NT2/D1 (cell line): ENCODE data around the gene RASGRF2.

ENCODE experiments used
- DNase-seq: peaks from one replicate; pipeline ENCODE4 v3.0.0-alpha.2; 2011; ENCODE audit warnings: low read depth, low spot score
- H3K27me3 ChIP-seq: 2 replicates; pipeline ENCODE4 v1.6.0; 2011; ENCODE audit warnings: mild to moderate bottlenecking; ENCODE audit not compliant: insufficient read length, insufficient read depth
- H3K36me3 ChIP-seq: 2 replicates; pipeline ENCODE4 v1.6.1; 2011; ENCODE audit warnings: mild to moderate bottlenecking, low read length, mixed read lengths; ENCODE audit not compliant: insufficient read depth, insufficient read length
- H3K4me1 ChIP-seq: 2 replicates; pipeline ENCODE4 v1.5.1; 2011; ENCODE audit not compliant: insufficient read depth, insufficient read length
- H3K4me3 ChIP-seq: 2 replicates; pipeline ENCODE4 v1.5.1; 2011; ENCODE audit warnings: low read depth; ENCODE audit not compliant: insufficient read length
- H3K9ac ChIP-seq: 2 replicates; pipeline ENCODE4 v1.6.0; 2011; ENCODE audit warnings: low read depth; ENCODE audit not compliant: insufficient read length
- H3K9me3 ChIP-seq: 2 replicates; pipeline ENCODE4 v1.5.1; 2011; ENCODE audit warnings: mild to moderate bottlenecking, low read length; ENCODE audit not compliant: insufficient read depth
- SUZ12 ChIP-seq: IDR thresholded peaks from 2 replicates; pipeline ENCODE4 v1.6.1; 2011; ENCODE audit not compliant: insufficient read length, insufficient read depth; ENCODE audit errors: extremely low read depth
- YY1 ChIP-seq: IDR thresholded peaks from 2 replicates; pipeline ENCODE4 v1.6.1; 2011; ENCODE audit not compliant: insufficient read length, insufficient read depth
- ZNF274 ChIP-seq: IDR thresholded peaks from 2 replicates; pipeline ENCODE4 v1.6.1; 2011; ENCODE audit warnings: mild to moderate bottlenecking, low read depth, low read length

RASGRF2 gene

GRCh38 chr5:81212211-81212751 lies 252.1 kb downstream of the RASGRF2 start:
- H3K9ac ChIP-seq = no peak overlapping the region
- H3K27me3 ChIP-seq = no peaks in the 10 kb centered on the region
- TF ChIP-seq ZNF274 (no peak), YY1 (no peak), SUZ12 (no peak)
- H3K4me1 ChIP-seq = no peaks in the 10 kb centered on the region
- no peak overlapping the region for H3K4me3 ChIP-seq
- no peaks in the 10 kb centered on the region for H3K9me3 ChIP-seq
- DNase-seq = no peak
- H3K36me3 ChIP-seq = no peaks in the 10 kb centered on the region

GRCh38 chr5:81213070-81213469 lies 252.9 kb downstream of the RASGRF2 start:
- Histone ChIP-seq H3K9me3 (no peaks in the 10 kb centered on the region), H3K4me3 (no peak overlapping the region), H3K9ac (no peak overlapping the region), H3K36me3 (no peaks in the 10 kb centered on the region), H3K4me1 (no peaks in the 10 kb centered on the region), H3K27me3 (no peaks in the 10 kb centered on the region)
- DNase-seq = no peak
- no peak for TF ChIP-seq ZNF274

- no peak overlapping the region for H3K4me3 ChIP-seq
Measured at GRCh38 chr5:81214848-81215247, 254.7 kb downstream of the RASGRF2 start.

GRCh38 chr5:81216152-81216551 lies 256.0 kb downstream of the RASGRF2 start:
- no peaks in the 10 kb centered on the region for H3K27me3 ChIP-seq
- TF ChIP-seq YY1 = no peak
- no peak for TF ChIP-seq ZNF274
- TF ChIP-seq SUZ12 = no peak
- no peak overlapping the region for H3K9ac ChIP-seq
- no peak overlapping the region for H3K4me3 ChIP-seq
- H3K36me3 ChIP-seq = no peaks in the 10 kb centered on the region
- H3K4me1 ChIP-seq = no peaks in the 10 kb centered on the region
- DNase-seq = no peak
- no peaks in the 10 kb centered on the region for H3K9me3 ChIP-seq

More at GRCh38 chr5:81214848-81215247, 254.7 kb downstream of the RASGRF2 start:
- H3K27me3 ChIP-seq = no peaks in the 10 kb centered on the region
- no peak for TF ChIP-seq SUZ12
- no peak for TF ChIP-seq ZNF274
- TF ChIP-seq YY1 = no peak
- no peak for DNase-seq
- no peaks in the 10 kb centered on the region for H3K36me3 ChIP-seq
- no peaks in the 10 kb centered on the region for H3K4me1 ChIP-seq
- no peak overlapping the region for H3K9ac ChIP-seq
- no peaks in the 10 kb centered on the region for H3K9me3 ChIP-seq

- no peak overlapping the region for H3K9ac ChIP-seq
Measured at GRCh38 chr5:81219389-81219788, 259.2 kb downstream of the RASGRF2 start.

GRCh38 chr5:81222285-81222684 lies 262.1 kb downstream of the RASGRF2 start:
- Histone ChIP-seq H3K36me3 (no peaks in the 10 kb centered on the region), H3K4me1 (no peaks in the 10 kb centered on the region), H3K4me3 (no peak overlapping the region), H3K9me3 (no peaks in the 10 kb centered on the region), H3K27me3 (no peaks in the 10 kb centered on the region), H3K9ac (no peak overlapping the region)
- TF ChIP-seq SUZ12 = no peak
- no peak for DNase-seq

More at GRCh38 chr5:81219389-81219788, 259.2 kb downstream of the RASGRF2 start:
- Histone ChIP-seq H3K36me3 (no peaks in the 10 kb centered on the region), H3K4me3 (no peak overlapping the region), H3K4me1 (no peaks in the 10 kb centered on the region), H3K27me3 (no peaks in the 10 kb centered on the region), H3K9me3 (no peaks in the 10 kb centered on the region)
- no peak for DNase-seq
- TF ChIP-seq ZNF274 (no peak), SUZ12 (no peak), YY1 (no peak)

GRCh38 chr5:81225463-81225862 lies 265.3 kb downstream of the RASGRF2 start:
- no peak for DNase-seq
- H3K4me1 ChIP-seq = no peaks in the 10 kb centered on the region
- H3K4me3 ChIP-seq = no peak overlapping the region
- no peaks in the 10 kb centered on the region for H3K27me3 ChIP-seq
- H3K9me3 ChIP-seq = no peaks in the 10 kb centered on the region
- no peak for TF ChIP-seq YY1
- no peak for TF ChIP-seq SUZ12
- no peak for TF ChIP-seq ZNF274
- H3K9ac ChIP-seq = no peak overlapping the region
- no peaks in the 10 kb centered on the region for H3K36me3 ChIP-seq

GRCh38 chr5:81226286-81226685 lies 266.1 kb downstream of the RASGRF2 start:
- Histone ChIP-seq H3K9ac (no peak overlapping the region), H3K27me3 (no peaks in the 10 kb centered on the region), H3K36me3 (no peaks in the 10 kb centered on the region), H3K4me3 (no peak overlapping the region), H3K4me1 (no peaks in the 10 kb centered on the region), H3K9me3 (no peaks in the 10 kb centered on the region)
- TF ChIP-seq SUZ12 (no peak), ZNF274 (no peak), YY1 (no peak)
- DNase-seq = no peak
